SK-N-SH (cell line): ENCODE results near the gene TRPM1. TPM values are rescaled to one million over a fixed set of nuclear protein-coding genes. Genes with fewer than 3 reads are reported as not detected.

Experiments used
- CTCF ChIA-PET: fragments of 300-600, 350-600 bp; formaldehyde crosslinking; extraction: SDS; loops from one replicate; lab custom pipeline; 2021; lab: Yijun Ruan, JAX
- POLR2A ChIA-PET: fragments of 350-600 bp; sonication (Branson Sonifier 250); formaldehyde crosslinking; extraction: SDS; loops from one replicate; lab custom pipeline; 2020; ENCODE audit warnings: antibody characterized with exemption, inconsistent platforms; lab: Yijun Ruan, JAX
- DNase-seq: peaks from one replicate; pipeline ENCODE4 v3.0.0; 2012
- H2AFZ ChIP-seq: fragments of 200-600 bp; sonication (generic); 2 replicates; pipeline ENCODE4 v1.8.1; 2016; ENCODE audit warnings: antibody characterized with exemption, mild to moderate bottlenecking, low read depth
- H3F3A ChIP-seq: fragments of 200-600 bp; sonication (generic); replicated peaks from 2 replicates; pipeline ENCODE3; 2016; ENCODE audit warnings: antibody characterized with exemption, mild to moderate bottlenecking; ENCODE audit not compliant: insufficient read depth
- H3K27ac ChIP-seq, 2 experiments: fragments of 200-500 bp in 1 of 2; fragments of 200-600 bp in 1 of 2; sonication (Bioruptor generic) in 1 of 2; sonication (generic), shearing (Covaris generic) in 1 of 2; 2 replicates each; pipeline versions ENCODE4 v1.5.1 to v1.6.1; 2014 to 2016; ENCODE audit warnings: low read depth in 2 of 2, inconsistent platforms in 1 of 2, low read length in 1 of 2, mild to moderate bottlenecking in 1 of 2, mixed read lengths in 1 of 2
- H3K27me3 ChIP-seq: fragments of 200-600 bp; sonication (generic), shearing (Covaris generic); 2 replicates; pipeline ENCODE4 v1.6.1; 2016; ENCODE audit warnings: mixed run types; ENCODE audit not compliant: insufficient read depth
- H3K36me3 ChIP-seq, 2 experiments: fragments of 200-500 bp in 1 of 2; fragments of 200-600 bp in 1 of 2; sonication (Bioruptor generic) in 1 of 2; sonication (generic) in 1 of 2; replicated peaks in 1 of 2; 2 replicates each; pipeline versions ENCODE3 to v1.5.1; 2014 to 2016; ENCODE audit warnings: low read length in 1 of 2, mild to moderate bottlenecking in 1 of 2; ENCODE audit not compliant: insufficient read depth in 2 of 2, control insufficient read depth in 1 of 2
- H3K4me1 ChIP-seq, 2 experiments: fragments of 200-500 bp in 1 of 2; fragments of 200-600 bp in 1 of 2; sonication (Bioruptor generic) in 1 of 2; sonication (generic), shearing (Covaris generic) in 1 of 2; 2 replicates each; pipeline versions ENCODE4 v1.5.1 to v1.6.1; 2014 to 2016; ENCODE audit warnings: low read depth in 1 of 2, low read length in 1 of 2, mixed run types in 1 of 2; ENCODE audit not compliant: insufficient read depth in 2 of 2, control insufficient read depth in 1 of 2
- H3K4me2 ChIP-seq: fragments of 200-600 bp; sonication (generic), shearing (Covaris generic); 2 replicates; pipeline ENCODE4 v1.6.1; 2017; ENCODE audit warnings: mixed run types
- H3K4me3 ChIP-seq, 2 experiments: fragments of 200-500 bp in 1 of 2; fragments of 200-600 bp in 1 of 2; sonication (Bioruptor generic) in 1 of 2; sonication (generic), shearing (Covaris generic) in 1 of 2; 2 replicates each; pipeline versions ENCODE4 v1.5.1 to v1.8.1; 2014 to 2016; ENCODE audit warnings: low read depth in 2 of 2, inconsistent platforms in 1 of 2, low read length in 1 of 2, mild to moderate bottlenecking in 1 of 2, mixed read lengths in 1 of 2, moderate library complexity in 1 of 2
- H3K79me2 ChIP-seq: fragments of 200-600 bp; sonication (generic); 2 replicates; pipeline ENCODE4 v1.8.1; 2017; ENCODE audit warnings: mild to moderate bottlenecking; ENCODE audit not compliant: insufficient read depth
- H3K9ac ChIP-seq: fragments of 200-600 bp; sonication (generic); 2 replicates; pipeline ENCODE4 v1.6.1; 2017; ENCODE audit warnings: mixed run types
- H3K9me2 ChIP-seq: fragments of 200-600 bp; sonication (generic); 2 replicates; pipeline ENCODE4 v1.6.1; 2017; ENCODE audit warnings: mixed run types
- H3K9me3 ChIP-seq: fragments of 200-600 bp; sonication (generic); 2 replicates; pipeline ENCODE4 v1.6.1; 2017; ENCODE audit warnings: mixed run types, mild to moderate bottlenecking, moderate library complexity
- H4K20me1 ChIP-seq: fragments of 200-600 bp; sonication (generic); 2 replicates; pipeline ENCODE4 v1.6.1; 2017; ENCODE audit warnings: mild to moderate bottlenecking, mixed run types; ENCODE audit not compliant: insufficient read depth
- CHD2 ChIP-seq: fragments of 150-350 bp; IDR thresholded peaks from 2 replicates; pipeline ENCODE4 v1.6.1; 2018; ENCODE audit warnings: low read length; ENCODE audit not compliant: partially characterized antibody
- ELF1 ChIP-seq: IDR thresholded peaks from 2 replicates; pipeline ENCODE4 v1.4.0; 2012
- FOXJ3 ChIP-seq: sonication (generic); formaldehyde crosslinking; IDR thresholded peaks from 2 replicates; pipeline ENCODE4 v1.5.1; 2020; ENCODE audit warnings: mild to moderate bottlenecking, missing genetic modification reagents
- FOXM1 ChIP-seq: IDR thresholded peaks from 2 replicates; pipeline ENCODE4 v1.4.0; 2012; ENCODE audit warnings: low read depth, mild to moderate bottlenecking
- GATA2 ChIP-seq: sonication (generic); formaldehyde crosslinking; IDR thresholded peaks from 2 replicates; pipeline ENCODE4 v1.5.0; 2020; ENCODE audit warnings: mild to moderate bottlenecking, missing genetic modification reagents
- NFIC ChIP-seq: IDR thresholded peaks from 2 replicates; pipeline ENCODE4 v1.4.0; 2012; ENCODE audit warnings: borderline replicate concordance
- POLR2AphosphoS5 ChIP-seq: IDR thresholded peaks from 2 replicates; pipeline ENCODE4 v1.6.1; 2012; ENCODE audit warnings: low read depth, low read length
- RAD21 ChIP-seq: IDR thresholded peaks from 2 replicates; pipeline ENCODE4 v1.6.1; 2012; ENCODE audit warnings: mild to moderate bottlenecking, low read length
- SIN3A ChIP-seq: IDR thresholded peaks from 2 replicates; pipeline ENCODE4 v1.6.1; 2012; ENCODE audit warnings: low read depth, mild to moderate bottlenecking, low read length, moderate library complexity, borderline replicate concordance
- YY1 ChIP-seq: IDR thresholded peaks from 2 replicates; pipeline ENCODE4 v1.4.0; 2012; ENCODE audit warnings: low read depth, mild to moderate bottlenecking
- polyA plus RNA-seq, 3 experiments: library from polyadenylated mRNA; depleted of rRNA; stranded (reverse); fragments of >200 nt; gene quantifications; 2 replicates each; pipeline ENCODE4 v1.2.3, GENCODE V29; 2012
- TF ChIP-seq, protein P1 (sequence below): IDR thresholded peaks from 2 replicates; pipeline ENCODE4 v1.4.0; 2012; ENCODE audit warnings: low read depth, borderline replicate concordance
- TF ChIP-seq, protein P2 (sequence below): IDR thresholded peaks from 2 replicates; pipeline ENCODE4; 2012
- TF ChIP-seq, protein P3 (sequence below): fragments of 150-350 bp; IDR thresholded peaks from 2 replicates; pipeline ENCODE4 v1.6.1; 2017; ENCODE audit warnings: antibody characterized with exemption, low read length, low read depth, borderline replicate concordance
- TF ChIP-seq, protein P4 (sequence below): fragments of 150-350 bp; IDR thresholded peaks from 2 replicates; pipeline ENCODE4 v1.6.1; 2016; ENCODE audit warnings: mild to moderate bottlenecking, low read depth, low read length
- TF ChIP-seq, protein P5 (sequence below): fragments of 200-600 bp; sonication (generic); IDR thresholded peaks from 2 replicates; pipeline ENCODE4 v1.6.1; 2017; ENCODE audit warnings: antibody characterized with exemption, mild to moderate bottlenecking, moderate library complexity

The TRPM1 gene
- polyA plus RNA-seq, 1 of the 3 experiments (the other 2 are of a cell fraction): not detected

DNA sequence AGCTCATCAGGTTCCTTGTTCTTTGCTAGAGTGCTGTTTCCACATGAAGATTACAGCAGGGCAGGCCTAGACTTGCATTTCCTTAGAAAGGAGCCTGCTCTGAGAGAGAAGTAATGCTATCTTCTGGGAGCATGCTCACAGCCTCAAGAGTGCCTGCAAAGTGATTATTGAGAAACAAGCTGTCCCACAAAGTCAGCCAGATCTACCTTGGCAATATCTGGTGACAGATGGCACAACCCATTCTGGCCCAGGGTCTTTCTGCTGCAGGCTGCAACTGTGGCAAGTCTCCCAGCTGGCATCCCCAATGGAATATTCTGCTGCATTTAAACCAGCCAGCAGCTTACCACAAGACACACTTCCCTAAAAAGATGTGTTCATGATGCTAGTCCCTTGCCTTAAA is 139.4 kb downstream of the TRPM1 start:
- POLR2A ChIA-PET: no interaction called here
- TF ChIP-seq, protein P1, sequence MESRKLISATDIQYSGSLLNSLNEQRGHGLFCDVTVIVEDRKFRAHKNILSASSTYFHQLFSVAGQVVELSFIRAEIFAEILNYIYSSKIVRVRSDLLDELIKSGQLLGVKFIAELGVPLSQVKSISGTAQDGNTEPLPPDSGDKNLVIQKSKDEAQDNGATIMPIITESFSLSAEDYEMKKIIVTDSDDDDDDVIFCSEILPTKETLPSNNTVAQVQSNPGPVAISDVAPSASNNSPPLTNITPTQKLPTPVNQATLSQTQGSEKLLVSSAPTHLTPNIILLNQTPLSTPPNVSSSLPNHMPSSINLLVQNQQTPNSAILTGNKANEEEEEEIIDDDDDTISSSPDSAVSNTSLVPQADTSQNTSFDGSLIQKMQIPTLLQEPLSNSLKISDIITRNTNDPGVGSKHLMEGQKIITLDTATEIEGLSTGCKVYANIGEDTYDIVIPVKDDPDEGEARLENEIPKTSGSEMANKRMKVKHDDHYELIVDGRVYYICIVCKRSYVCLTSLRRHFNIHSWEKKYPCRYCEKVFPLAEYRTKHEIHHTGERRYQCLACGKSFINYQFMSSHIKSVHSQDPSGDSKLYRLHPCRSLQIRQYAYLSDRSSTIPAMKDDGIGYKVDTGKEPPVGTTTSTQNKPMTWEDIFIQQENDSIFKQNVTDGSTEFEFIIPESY: no peak
- TF ChIP-seq, protein P2, sequence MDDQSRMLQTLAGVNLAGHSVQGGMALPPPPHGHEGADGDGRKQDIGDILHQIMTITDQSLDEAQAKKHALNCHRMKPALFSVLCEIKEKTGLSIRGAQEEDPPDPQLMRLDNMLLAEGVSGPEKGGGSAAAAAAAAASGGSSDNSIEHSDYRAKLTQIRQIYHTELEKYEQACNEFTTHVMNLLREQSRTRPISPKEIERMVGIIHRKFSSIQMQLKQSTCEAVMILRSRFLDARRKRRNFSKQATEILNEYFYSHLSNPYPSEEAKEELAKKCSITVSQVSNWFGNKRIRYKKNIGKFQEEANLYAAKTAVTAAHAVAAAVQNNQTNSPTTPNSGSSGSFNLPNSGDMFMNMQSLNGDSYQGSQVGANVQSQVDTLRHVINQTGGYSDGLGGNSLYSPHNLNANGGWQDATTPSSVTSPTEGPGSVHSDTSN: no peak
- TF ChIP-seq RAD21 (no peak), NFIC (no peak), ELF1 (no peak), FOXJ3 (CRISPR knock-in tag) (no peak), YY1 (no peak), POLR2AphosphoS5 (no peak), GATA2 (no peak), FOXM1 (no peak), CHD2 (no peak), SIN3A (no peak)
- TF ChIP-seq, protein P3, sequence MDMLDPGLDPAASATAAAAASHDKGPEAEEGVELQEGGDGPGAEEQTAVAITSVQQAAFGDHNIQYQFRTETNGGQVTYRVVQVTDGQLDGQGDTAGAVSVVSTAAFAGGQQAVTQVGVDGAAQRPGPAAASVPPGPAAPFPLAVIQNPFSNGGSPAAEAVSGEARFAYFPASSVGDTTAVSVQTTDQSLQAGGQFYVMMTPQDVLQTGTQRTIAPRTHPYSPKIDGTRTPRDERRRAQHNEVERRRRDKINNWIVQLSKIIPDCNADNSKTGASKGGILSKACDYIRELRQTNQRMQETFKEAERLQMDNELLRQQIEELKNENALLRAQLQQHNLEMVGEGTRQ: no peak
- TF ChIP-seq, protein P4, sequence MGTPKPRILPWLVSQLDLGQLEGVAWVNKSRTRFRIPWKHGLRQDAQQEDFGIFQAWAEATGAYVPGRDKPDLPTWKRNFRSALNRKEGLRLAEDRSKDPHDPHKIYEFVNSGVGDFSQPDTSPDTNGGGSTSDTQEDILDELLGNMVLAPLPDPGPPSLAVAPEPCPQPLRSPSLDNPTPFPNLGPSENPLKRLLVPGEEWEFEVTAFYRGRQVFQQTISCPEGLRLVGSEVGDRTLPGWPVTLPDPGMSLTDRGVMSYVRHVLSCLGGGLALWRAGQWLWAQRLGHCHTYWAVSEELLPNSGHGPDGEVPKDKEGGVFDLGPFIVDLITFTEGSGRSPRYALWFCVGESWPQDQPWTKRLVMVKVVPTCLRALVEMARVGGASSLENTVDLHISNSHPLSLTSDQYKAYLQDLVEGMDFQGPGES: no peak
- TF ChIP-seq, protein P5, sequence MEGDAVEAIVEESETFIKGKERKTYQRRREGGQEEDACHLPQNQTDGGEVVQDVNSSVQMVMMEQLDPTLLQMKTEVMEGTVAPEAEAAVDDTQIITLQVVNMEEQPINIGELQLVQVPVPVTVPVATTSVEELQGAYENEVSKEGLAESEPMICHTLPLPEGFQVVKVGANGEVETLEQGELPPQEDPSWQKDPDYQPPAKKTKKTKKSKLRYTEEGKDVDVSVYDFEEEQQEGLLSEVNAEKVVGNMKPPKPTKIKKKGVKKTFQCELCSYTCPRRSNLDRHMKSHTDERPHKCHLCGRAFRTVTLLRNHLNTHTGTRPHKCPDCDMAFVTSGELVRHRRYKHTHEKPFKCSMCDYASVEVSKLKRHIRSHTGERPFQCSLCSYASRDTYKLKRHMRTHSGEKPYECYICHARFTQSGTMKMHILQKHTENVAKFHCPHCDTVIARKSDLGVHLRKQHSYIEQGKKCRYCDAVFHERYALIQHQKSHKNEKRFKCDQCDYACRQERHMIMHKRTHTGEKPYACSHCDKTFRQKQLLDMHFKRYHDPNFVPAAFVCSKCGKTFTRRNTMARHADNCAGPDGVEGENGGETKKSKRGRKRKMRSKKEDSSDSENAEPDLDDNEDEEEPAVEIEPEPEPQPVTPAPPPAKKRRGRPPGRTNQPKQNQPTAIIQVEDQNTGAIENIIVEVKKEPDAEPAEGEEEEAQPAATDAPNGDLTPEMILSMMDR: no peak
- TF ChIP-seq, all 33 proteins: peak for 0
- CTCF ChIA-PET: interaction anchor here (0.6 to 1.5 kb wide), 5 partner anchors 11 to 1822 kb away, joined by 3 to 6 read pairs (median 3); no protein-coding TSS in a partner anchor
- Histone ChIP-seq H3K4me2 (no peak overlapping the region), H3K4me1 (no peaks in the 10 kb centered on the region), H3K9me3 (no peaks in the 10 kb centered on the region), H3K9ac (no peak overlapping the region), H3K4me3 (no peak overlapping the region), H2AFZ (no peak overlapping the region), H3K36me3 (peaks cover 21 to 57% of the 10 kb centered on the region in 2 experiments), H3F3A (no peaks in the 10 kb centered on the region), H4K20me1 (no peaks in the 10 kb centered on the region), H3K79me2 (no peaks in the 10 kb centered on the region), H3K27me3 (no peaks in the 10 kb centered on the region), H3K9me2 (no peaks in the 10 kb centered on the region), H3K27ac (no peak overlapping the region)
- no peak for DNase-seq
